H1 (cell line): ENCODE measurements around the gene TPPP. TPM values are rescaled to one million over a fixed set of nuclear protein-coding genes. Genes with fewer than 3 reads are reported as not detected.

Experiments used
- BRCA1 ChIP-seq: IDR thresholded peaks from 2 replicates; pipeline ENCODE4 v1.6.1; 2012; ENCODE audit warnings: low read depth, low read length, improper control_type of control experiment
- CHD7 ChIP-seq: fragments of 300-600 bp; sonication (generic); IDR thresholded peaks from 2 replicates; pipeline ENCODE4 v1.7.1; 2012; ENCODE audit warnings: low read length, moderate library complexity, mild to moderate bottlenecking, inconsistent platforms; ENCODE audit not compliant: insufficient replicate concordance
- CREB1 ChIP-seq: IDR thresholded peaks from 2 replicates; pipeline ENCODE4 v1.6.1; 2012; ENCODE audit warnings: inconsistent platforms
- E2F6 ChIP-seq: IDR thresholded peaks from 2 replicates; pipeline ENCODE4 v1.6.1; 2012; ENCODE audit warnings: inconsistent platforms
- GABPA ChIP-seq: IDR thresholded peaks from 2 replicates; pipeline ENCODE4 v1.6.1; 2011; ENCODE audit warnings: mild to moderate bottlenecking, low read length, moderate library complexity, borderline replicate concordance; ENCODE audit not compliant: insufficient read depth
- KDM5A ChIP-seq: fragments of 200-600 bp; IDR thresholded peaks from 2 replicates; pipeline ENCODE4 v1.7.1; 2012; ENCODE audit warnings: mild to moderate bottlenecking, low read length, inconsistent platforms, mixed read lengths
- NRF1 ChIP-seq: IDR thresholded peaks from 2 replicates; pipeline ENCODE4 v1.6.1; 2011; ENCODE audit warnings: mild to moderate bottlenecking, low read depth, low read length, improper control_type of control experiment
- RBBP5 ChIP-seq: IDR thresholded peaks from 2 replicates; pipeline ENCODE4 v1.7.1; 2012; ENCODE audit warnings: low read depth, mild to moderate bottlenecking, inconsistent platforms, low read length, moderate library complexity, borderline replicate concordance
- SIRT6 ChIP-seq: IDR thresholded peaks from one replicate; pipeline ENCODE4 v1.7.1; 2012; ENCODE audit warnings: low read length, inconsistent platforms
- SUZ12 ChIP-seq: fragments of 200-600 bp; sonication (generic); IDR thresholded peaks from 2 replicates; pipeline ENCODE4 v1.6.1; 2012; ENCODE audit warnings: mild to moderate bottlenecking, inconsistent platforms, low read length, moderate library complexity, mixed read lengths
- YY1 ChIP-seq: IDR thresholded peaks from 2 replicates; pipeline ENCODE4 v1.6.1; 2011; ENCODE audit warnings: low read depth, mild to moderate bottlenecking, low read length
- polyA plus RNA-seq, 7 experiments: library from polyadenylated mRNA; depleted of rRNA in 3 of 7; stranded (reverse) in 5 of 7; unstranded in 2 of 7; fragments of >200 nt in 5 of 7; fragments of 200-250 nt in 2 of 7; gene quantifications; 1 replicate in 5 of 7; 2 replicates in 1 of 7; 4 replicates in 1 of 7; pipeline versions ENCODE4 v1.2.1 to v1.2.3, GENCODE V29; 2011 to 2013; ENCODE audit warnings: missing spikeins in 2 of 7, mixed read lengths in 2 of 7
- total RNA-seq: library from RNA; stranded (reverse); fragmentation: NEBNext Ultra II Directional; extraction: Animal tissue kit (Norgen Biotek cat#: 25700); gene quantifications from 2 replicates; pipeline ENCODE4 v1.2.1, GENCODE V29; 2021

Gene TPPP
- total and polyA plus RNA-seq, 2 of the 8 experiments (the other 6 are each of a cell fraction or from before 2014, with no cell fraction given), result 0.36 to 0.93 TPM

- no peak for TF ChIP-seq CHD7
- TF ChIP-seq RBBP5, result no peak
- TF ChIP-seq YY1, result no peak
- TF ChIP-seq GABPA, result no peak
- no peak for TF ChIP-seq SIRT6
- no peak for TF ChIP-seq KDM5A
- no peak for TF ChIP-seq CREB1
- TF ChIP-seq E2F6, result no peak
- TF ChIP-seq SUZ12, result no peak
- no peak for TF ChIP-seq NRF1
- no peak for TF ChIP-seq BRCA1
Observed at GRCh38 chr5:668283-668995, 24.7 kb downstream of the TPPP start (continued).
